BJ (cell line): ENCODE results near the gene GULP1. TPM values are rescaled to one million over a fixed set of nuclear protein-coding genes. Genes with fewer than 3 reads are reported as not detected.

ENCODE experiments used
- CTCF ChIA-PET: fragments of 350-600 bp; formaldehyde crosslinking; extraction: SDS; loops from one replicate; lab custom pipeline; 2021; ENCODE audit warnings: antibody characterized with exemption, inconsistent platforms; lab: Yijun Ruan, JAX
- POLR2A ChIA-PET: fragments of 300-600 bp; sonication (Branson Sonifier 250); formaldehyde crosslinking; extraction: SDS; loops from one replicate; lab custom pipeline; 2021; ENCODE audit warnings: antibody characterized with exemption; lab: Charles Lee
- DNase-seq: peaks from one replicate; pipeline ENCODE4 v3.0.0-alpha.2; 2011; ENCODE audit warnings: low read depth
- H3K27me3 ChIP-seq: 2 replicates; pipeline ENCODE4 v1.6.0; 2011; ENCODE audit warnings: low read length; ENCODE audit not compliant: control insufficient read depth, insufficient read depth
- H3K36me3 ChIP-seq: 2 replicates; pipeline ENCODE4 v1.5.1; 2011; ENCODE audit warnings: low read length; ENCODE audit not compliant: control insufficient read depth, insufficient read depth
- H3K4me3 ChIP-seq: 2 replicates; pipeline ENCODE4 v1.5.1; 2011; ENCODE audit warnings: low read depth, mild to moderate bottlenecking, control low read depth, low read length
- CTCF ChIP-seq: IDR thresholded peaks from 2 replicates; pipeline ENCODE4 v1.5.1; 2011; ENCODE audit warnings: low read depth, mild to moderate bottlenecking, control low read depth, inconsistent platforms, low read length, moderate library complexity; ENCODE audit not compliant: insufficient read depth
- polyA plus RNA-seq: library from polyadenylated mRNA; depleted of rRNA; stranded (reverse); fragments of >200 nt; gene quantifications from 2 replicates; pipeline ENCODE4 v1.2.3, GENCODE V29; 2011

Gene GULP1
- polyA plus RNA-seq, 1 experiment: 31.0 TPM

DNA sequence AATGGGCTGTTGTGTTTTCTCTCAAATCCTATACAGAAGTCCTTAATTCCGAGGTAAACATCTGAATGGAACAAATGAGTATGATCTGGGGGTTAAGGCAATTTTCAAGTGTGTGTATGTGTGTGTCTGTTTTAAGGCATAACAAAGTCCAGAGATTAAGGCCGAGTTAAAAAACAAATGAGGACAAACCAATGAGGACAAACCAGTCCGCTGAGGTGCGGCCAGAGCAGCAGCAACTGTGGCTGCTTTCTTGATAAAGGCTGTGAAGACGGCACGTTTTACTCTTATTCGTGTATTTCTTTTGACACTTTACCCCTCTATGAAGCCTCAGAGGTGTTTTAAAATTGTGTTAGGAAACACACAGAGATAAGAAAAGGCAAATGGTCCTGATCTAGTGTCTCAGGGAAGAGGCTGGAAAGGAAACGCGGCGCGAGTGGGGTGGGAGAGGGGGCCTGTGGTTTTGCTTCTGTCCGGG lies 495 bp upstream of the GULP1 start:
- ChIA-PET POLR2A (no interaction called here), CTCF (interaction anchor here (0.8 to 3.8 kb wide), 17 partner anchors 10 to 229 kb away, joined by 3 to 16 read pairs (median 6); no protein-coding TSS in a partner anchor)
- no peak for TF ChIP-seq CTCF
- H3K36me3 ChIP-seq: no peaks in the 10 kb centered on the region
- no peaks in the 10 kb centered on the region for H3K27me3 ChIP-seq
- H3K4me3 ChIP-seq: peak overlapping the region; percentile 91
- no peak for DNase-seq

GRCh38 chr2:188292348-188293239 lies 920 bp downstream of the GULP1 start:
- no peaks in the 10 kb centered on the region for H3K27me3 ChIP-seq
- no peak for TF ChIP-seq CTCF
- peak; percentile 54 for DNase-seq
- POLR2A ChIA-PET: interaction anchor here (0.6 to 1.0 kb wide), 2 partner anchors 11 to 18 kb away, joined by 4 to 5 read pairs; no protein-coding TSS in a partner anchor
- peak overlapping the region; percentile 91 for H3K4me3 ChIP-seq
- no peaks in the 10 kb centered on the region for H3K36me3 ChIP-seq
- CTCF ChIA-PET: interaction anchor here (0.6 to 3.8 kb wide), 28 partner anchors 8 to 793 kb away, joined by 3 to 16 read pairs (median 4); no protein-coding TSS in a partner anchor

DNA sequence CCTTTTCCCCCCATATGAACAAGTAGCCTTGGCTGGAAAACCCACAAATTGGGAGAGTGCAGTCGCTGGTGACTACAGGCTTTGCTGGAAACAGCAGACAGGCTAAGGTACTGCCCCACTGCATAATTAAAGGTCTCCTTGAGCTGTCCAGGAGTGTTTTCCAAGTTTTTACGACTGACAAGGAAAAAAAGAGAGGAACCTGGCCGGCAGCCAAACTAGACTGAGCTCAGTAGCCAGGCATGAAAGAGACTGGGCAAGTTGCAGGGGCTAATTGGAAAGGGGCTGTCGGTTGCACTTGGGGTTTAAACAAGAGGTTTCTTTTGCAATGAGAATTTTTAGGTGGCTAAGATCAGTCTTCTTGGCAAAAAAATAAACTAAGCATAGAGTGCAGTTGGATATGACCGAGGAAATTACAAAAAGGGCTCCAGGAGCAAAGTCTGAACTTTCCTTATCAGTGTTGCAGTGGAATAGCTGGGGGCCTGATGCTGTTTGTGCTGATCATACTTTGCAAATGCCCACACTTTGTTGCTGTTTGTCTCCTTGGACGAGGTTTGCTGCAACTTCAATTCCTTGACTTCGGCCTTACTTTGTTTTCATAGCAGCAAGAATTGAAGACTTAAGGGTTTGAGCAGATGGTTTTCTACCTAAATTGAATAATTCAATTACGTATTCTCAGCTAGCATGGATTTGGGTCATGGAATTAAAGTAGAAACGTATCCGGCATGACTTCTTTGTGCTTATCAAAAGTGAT lies 2.1 kb downstream of the GULP1 start:
- ChIA-PET POLR2A (interaction anchor here (0.6 kb wide), 1 partner anchor 39 kb away, joined by 4 read pairs; no protein-coding TSS in a partner anchor), CTCF (interaction anchor here (0.8 to 3.8 kb wide), 7 partner anchors 7 to 450 kb away, joined by 3 to 16 read pairs (median 3); no protein-coding TSS in a partner anchor)
- no peaks in the 10 kb centered on the region for H3K36me3 ChIP-seq
- DNase-seq: no peak
- no peaks in the 10 kb centered on the region for H3K27me3 ChIP-seq
- peak overlapping the region; percentile 91 for H3K4me3 ChIP-seq
- TF ChIP-seq CTCF: no peak

DNA sequence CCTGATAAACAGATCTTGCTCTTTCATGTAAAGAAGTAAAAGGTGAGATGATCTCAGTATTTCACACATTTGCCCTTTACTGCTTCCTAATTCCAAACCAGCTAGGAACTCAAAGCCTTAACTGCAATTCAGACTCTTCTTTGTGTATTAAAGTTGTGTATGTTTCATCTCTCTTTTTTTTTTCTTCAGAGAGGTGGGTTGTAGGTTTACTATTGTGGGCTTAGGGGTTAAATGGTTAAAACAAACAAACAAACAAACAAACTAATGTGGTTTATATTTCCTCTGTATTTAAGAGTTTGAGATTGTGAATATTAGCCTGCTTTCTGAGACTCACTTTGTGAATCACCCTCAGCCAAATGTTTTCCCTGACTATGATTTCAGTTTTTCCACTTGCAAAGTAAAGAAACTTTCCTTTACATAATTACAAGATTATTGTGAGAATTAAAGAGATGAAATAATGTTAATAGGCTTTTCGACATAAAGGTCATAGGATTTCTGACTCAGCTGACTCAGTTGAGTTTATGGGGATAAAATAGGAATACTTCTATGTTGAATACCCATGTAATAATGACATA lies 2.8 kb downstream of the GULP1 start:
- no peaks in the 10 kb centered on the region for H3K36me3 ChIP-seq
- H3K27me3 ChIP-seq: no peaks in the 10 kb centered on the region
- DNase-seq: no peak
- CTCF ChIA-PET: interaction anchor here (1.2 to 3.8 kb wide), 2 partner anchors 69 to 94 kb away, joined by 3 to 16 read pairs; no protein-coding TSS in a partner anchor
- H3K4me3 ChIP-seq: peak overlapping the region; percentile 91
- POLR2A ChIA-PET: interaction anchor here (0.6 kb wide), 1 partner anchor 9 kb away, joined by 3 read pairs; no protein-coding TSS in a partner anchor
- TF ChIP-seq CTCF: no peak
